Measurements from ENCODE around the gene ATP8B3. TPM values are rescaled to one million over a fixed set of nuclear protein-coding genes. Genes with fewer than 3 reads are reported as not detected.

The ATP8B3 gene
- total and polyA plus RNA-seq, 2 of the 13 experiments (the other 11 are each of a cell fraction or from before 2014, with no cell fraction given), result 2.6 to 5.9 TPM

DNA sequence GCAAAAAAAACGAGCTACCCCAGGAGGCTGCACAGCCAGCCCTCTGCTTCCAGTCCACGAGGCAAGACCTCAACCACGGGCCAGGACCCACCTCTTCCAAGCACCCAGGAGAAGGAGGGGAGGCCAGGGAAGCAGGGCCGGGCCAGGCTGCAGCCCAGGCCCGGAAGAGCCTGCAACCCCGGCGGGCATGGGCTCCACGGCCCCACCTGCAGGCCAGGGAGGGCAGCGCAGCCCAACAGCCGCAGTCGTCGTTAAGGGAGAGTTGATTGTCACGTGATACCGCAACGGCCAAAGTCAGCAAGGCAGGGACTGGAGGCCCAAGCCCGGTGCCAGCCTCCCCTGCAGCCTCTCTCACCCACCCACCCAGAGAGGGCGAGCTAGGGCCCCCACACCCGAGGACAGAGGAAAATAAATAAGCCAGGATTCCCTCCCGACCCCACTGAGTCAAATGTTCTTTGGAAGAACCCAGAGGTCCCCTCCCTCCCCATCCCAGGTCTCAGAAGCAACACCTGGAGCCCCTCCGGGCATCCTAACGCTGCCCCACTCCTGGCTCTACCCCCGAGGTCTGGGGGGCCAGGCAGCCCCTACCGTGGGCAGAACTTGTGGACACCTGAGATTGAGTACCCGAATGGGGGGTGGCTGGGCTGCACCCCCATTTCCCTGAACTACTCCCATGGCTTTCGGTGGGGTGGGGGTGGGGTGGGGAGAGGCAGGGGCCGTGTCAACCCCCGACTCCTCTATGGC is 41.4 kb upstream of the ATP8B3 start (continued):
- TF ChIP-seq, protein P1, sequence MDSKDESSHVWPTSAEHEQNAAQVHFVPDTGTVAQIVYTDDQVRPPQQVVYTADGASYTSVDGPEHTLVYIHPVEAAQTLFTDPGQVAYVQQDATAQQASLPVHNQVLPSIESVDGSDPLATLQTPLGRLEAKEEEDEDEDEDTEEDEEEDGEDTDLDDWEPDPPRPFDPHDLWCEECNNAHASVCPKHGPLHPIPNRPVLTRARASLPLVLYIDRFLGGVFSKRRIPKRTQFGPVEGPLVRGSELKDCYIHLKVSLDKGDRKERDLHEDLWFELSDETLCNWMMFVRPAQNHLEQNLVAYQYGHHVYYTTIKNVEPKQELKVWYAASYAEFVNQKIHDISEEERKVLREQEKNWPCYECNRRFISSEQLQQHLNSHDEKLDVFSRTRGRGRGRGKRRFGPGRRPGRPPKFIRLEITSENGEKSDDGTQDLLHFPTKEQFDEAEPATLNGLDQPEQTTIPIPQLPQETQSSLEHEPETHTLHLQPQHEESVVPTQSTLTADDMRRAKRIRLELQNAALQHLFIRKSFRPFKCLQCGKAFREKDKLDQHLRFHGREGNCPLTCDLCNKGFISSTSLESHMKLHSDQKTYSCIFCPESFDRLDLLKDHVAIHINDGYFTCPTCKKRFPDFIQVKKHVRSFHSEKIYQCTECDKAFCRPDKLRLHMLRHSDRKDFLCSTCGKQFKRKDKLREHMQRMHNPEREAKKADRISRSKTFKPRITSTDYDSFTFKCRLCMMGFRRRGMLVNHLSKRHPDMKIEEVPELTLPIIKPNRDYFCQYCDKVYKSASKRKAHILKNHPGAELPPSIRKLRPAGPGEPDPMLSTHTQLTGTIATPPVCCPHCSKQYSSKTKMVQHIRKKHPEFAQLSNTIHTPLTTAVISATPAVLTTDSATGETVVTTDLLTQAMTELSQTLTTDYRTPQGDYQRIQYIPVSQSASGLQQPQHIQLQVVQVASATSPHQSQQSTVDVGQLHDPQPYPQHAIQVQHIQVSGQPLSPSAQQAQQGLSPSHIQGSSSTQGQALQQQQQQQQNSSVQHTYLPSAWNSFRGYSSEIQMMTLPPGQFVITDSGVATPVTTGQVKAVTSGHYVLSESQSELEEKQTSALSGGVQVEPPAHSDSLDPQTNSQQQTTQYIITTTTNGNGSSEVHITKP (CRISPR knock-in tag; IDR thresholded peaks at IDR 0.05; ENCODE audit: low read depth), result no peak
- no peak for TF ChIP-seq TAF15 (IDR thresholded peaks at IDR 0.05; ENCODE audit: low read depth, low read length, poor library complexity, severe bottlenecking)
- TF ChIP-seq ZNF335 (CRISPR knock-in tag; IDR thresholded peaks at IDR 0.05), result peak; percentile 96
- TF ChIP-seq ZFP36L2 (CRISPR knock-in tag; IDR thresholded peaks at IDR 0.05), result no peak
- TF ChIP-seq AKAP8 (CRISPR knock-in tag; IDR thresholded peaks at IDR 0.05), result peak; percentile 58; the same call in 1 of the 2 replicates
- TF ChIP-seq, protein P2, sequence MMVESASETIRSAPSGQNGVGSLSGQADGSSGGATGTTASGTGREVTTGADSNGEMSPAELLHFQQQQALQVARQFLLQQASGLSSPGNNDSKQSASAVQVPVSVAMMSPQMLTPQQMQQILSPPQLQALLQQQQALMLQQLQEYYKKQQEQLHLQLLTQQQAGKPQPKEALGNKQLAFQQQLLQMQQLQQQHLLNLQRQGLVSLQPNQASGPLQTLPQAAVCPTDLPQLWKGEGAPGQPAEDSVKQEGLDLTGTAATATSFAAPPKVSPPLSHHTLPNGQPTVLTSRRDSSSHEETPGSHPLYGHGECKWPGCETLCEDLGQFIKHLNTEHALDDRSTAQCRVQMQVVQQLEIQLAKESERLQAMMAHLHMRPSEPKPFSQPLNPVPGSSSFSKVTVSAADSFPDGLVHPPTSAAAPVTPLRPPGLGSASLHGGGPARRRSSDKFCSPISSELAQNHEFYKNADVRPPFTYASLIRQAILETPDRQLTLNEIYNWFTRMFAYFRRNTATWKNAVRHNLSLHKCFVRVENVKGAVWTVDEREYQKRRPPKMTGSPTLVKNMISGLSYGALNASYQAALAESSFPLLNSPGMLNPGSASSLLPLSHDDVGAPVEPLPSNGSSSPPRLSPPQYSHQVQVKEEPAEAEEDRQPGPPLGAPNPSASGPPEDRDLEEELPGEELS (CRISPR knock-in tag; IDR thresholded peaks at IDR 0.05), result no peak
- TF ChIP-seq ZNF138 (CRISPR knock-in tag; IDR thresholded peaks at IDR 0.05; ENCODE audit: low read depth), result no peak
- 0 out of 2 replicates have a peak, but pooled peaks have one; percentile 29 for TF ChIP-seq FOXA3 (CRISPR knock-in tag; IDR thresholded peaks at IDR 0.05)
- TF ChIP-seq NPAS2 (CRISPR knock-in tag; IDR thresholded peaks at IDR 0.05; ENCODE audit: borderline replicate concordance), result no peak
- peak; percentile 42; the same call in 1 of the 2 replicates for TF ChIP-seq BCL6 (CRISPR knock-in tag; IDR thresholded peaks at IDR 0.05)
- TF ChIP-seq, protein P3, sequence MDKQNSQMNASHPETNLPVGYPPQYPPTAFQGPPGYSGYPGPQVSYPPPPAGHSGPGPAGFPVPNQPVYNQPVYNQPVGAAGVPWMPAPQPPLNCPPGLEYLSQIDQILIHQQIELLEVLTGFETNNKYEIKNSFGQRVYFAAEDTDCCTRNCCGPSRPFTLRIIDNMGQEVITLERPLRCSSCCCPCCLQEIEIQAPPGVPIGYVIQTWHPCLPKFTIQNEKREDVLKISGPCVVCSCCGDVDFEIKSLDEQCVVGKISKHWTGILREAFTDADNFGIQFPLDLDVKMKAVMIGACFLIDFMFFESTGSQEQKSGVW (CRISPR knock-in tag; IDR thresholded peaks at IDR 0.05; ENCODE audit: borderline replicate concordance), result no peak
- TF ChIP-seq ZNF317 (CRISPR knock-in tag; IDR thresholded peaks at IDR 0.05), result no peak
- TF ChIP-seq ELF3 (CRISPR knock-in tag; IDR thresholded peaks at IDR 0.05), result peak; percentile 60; the same call in 1 of the 2 replicates
- TF ChIP-seq ZNF263 (CRISPR knock-in tag; IDR thresholded peaks at IDR 0.05), result 0 out of 2 replicates have a peak, but pooled peaks have one; percentile 20
- peak; percentile 86 for TF ChIP-seq ELF1 (CRISPR knock-in tag; IDR thresholded peaks at IDR 0.05)
- no peak for TF ChIP-seq SUZ12 (IDR thresholded peaks at IDR 0.05; ENCODE audit: low read depth, low read length)
- TF ChIP-seq RBFOX2 (IDR thresholded peaks at IDR 0.05; ENCODE audit: low read depth, low read length), result no peak
- no peak for TF ChIP-seq ZFAT (CRISPR knock-in tag; conservative IDR thresholded peaks at IDR 0.05)
- TF ChIP-seq HHEX (CRISPR knock-in tag; IDR thresholded peaks at IDR 0.05), result no peak
- no peak for TF ChIP-seq MBNL3 (CRISPR knock-in tag; conservative IDR thresholded peaks at IDR 0.05)
- TF ChIP-seq, protein P4, sequence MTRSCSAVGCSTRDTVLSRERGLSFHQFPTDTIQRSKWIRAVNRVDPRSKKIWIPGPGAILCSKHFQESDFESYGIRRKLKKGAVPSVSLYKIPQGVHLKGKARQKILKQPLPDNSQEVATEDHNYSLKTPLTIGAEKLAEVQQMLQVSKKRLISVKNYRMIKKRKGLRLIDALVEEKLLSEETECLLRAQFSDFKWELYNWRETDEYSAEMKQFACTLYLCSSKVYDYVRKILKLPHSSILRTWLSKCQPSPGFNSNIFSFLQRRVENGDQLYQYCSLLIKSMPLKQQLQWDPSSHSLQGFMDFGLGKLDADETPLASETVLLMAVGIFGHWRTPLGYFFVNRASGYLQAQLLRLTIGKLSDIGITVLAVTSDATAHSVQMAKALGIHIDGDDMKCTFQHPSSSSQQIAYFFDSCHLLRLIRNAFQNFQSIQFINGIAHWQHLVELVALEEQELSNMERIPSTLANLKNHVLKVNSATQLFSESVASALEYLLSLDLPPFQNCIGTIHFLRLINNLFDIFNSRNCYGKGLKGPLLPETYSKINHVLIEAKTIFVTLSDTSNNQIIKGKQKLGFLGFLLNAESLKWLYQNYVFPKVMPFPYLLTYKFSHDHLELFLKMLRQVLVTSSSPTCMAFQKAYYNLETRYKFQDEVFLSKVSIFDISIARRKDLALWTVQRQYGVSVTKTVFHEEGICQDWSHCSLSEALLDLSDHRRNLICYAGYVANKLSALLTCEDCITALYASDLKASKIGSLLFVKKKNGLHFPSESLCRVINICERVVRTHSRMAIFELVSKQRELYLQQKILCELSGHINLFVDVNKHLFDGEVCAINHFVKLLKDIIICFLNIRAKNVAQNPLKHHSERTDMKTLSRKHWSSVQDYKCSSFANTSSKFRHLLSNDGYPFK (CRISPR knock-in tag; IDR thresholded peaks at IDR 0.05; ENCODE audit: borderline replicate concordance), result no peak
- peak; percentile 76 for TF ChIP-seq RXRA (CRISPR knock-in tag; IDR thresholded peaks at IDR 0.05)
